Activated CD8-positive, alpha-beta memory T cell treated with anti-CD3 and anti-CD28 coated beads, Interleukin-2, amount 50 U/mL, for 48 hours (primary cell): ENCODE results near the gene PAPPA2.

ENCODE experiments used
- DNase-seq: peaks from one replicate; pipeline ENCODE4 v3.0.0-alpha.2; 2020

Gene PAPPA2

DNA sequence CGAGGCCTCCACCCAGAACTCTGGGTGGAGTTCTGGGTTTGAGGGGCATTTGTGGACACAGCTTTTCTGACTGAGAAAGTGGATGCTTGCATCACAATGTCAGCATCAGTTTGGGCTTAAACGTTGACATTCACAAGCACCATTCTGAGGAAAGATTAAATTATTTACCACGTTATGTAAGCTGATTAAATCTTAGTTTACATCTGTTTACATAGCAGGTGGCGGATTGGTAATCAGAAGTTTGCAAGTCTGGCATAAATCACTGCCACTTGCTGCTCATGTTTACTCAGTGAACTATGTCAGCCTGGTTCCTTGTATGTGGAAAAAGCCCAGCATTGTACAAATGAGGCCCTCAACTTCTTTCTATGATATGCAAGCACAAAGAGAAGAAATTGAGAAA, 310.1 kb downstream of the PAPPA2 start:
- no peak for DNase-seq

- no peak for DNase-seq
Measured at GRCh38 chr1:176774224-176774623, 311.2 kb downstream of the PAPPA2 start.

- DNase-seq: no peak
Measured at GRCh38 chr1:176775378-176775777, 312.4 kb downstream of the PAPPA2 start.

DNA sequence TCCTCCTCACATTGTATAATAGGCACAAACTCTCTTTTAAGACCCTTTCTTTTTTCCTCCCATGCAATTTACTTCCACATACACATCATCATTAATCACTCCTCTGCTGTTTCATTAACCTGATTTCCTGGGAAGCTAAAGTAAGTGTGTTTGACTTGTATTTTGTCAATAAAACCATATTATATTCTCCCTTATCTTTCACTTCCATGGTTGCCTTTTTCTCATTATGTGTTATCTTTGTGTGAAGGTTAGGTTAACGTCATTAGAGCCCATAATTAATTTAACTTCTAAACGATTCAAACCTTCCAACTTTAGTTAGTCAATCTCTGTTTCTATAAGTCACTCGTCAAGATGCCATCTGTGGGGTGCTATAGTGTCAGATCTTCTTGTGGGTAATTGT, 313.0 kb downstream of the PAPPA2 start:
- no peak for DNase-seq

GRCh38 chr1:176778056-176778455, 315.1 kb downstream of the PAPPA2 start:
- no peak for DNase-seq

GRCh38 chr1:176779992-176780328, 317.0 kb downstream of the PAPPA2 start:
- DNase-seq: no peak

- no peak for DNase-seq
Measured at GRCh38 chr1:176783309-176783708, 320.3 kb downstream of the PAPPA2 start.

DNA sequence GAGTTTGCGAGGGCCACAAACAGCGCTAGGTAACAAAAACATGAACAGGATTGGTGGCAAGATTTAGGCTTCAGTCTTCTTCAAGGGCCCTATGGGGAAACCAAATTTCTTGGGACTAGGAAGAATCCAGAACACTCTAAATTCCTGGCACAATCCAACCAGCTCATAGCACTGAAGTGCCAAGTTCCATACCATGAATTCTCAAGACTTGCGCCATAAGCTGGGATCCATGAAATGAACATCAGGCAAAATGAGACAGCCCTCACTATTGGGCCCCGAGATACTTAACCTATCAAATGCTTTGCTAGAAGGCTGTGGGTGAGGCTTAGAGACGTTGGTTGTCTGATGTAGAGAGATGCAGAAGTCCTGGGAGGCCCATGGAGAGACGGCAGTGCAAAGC, 322.1 kb downstream of the PAPPA2 start:
- DNase-seq: no peak

- DNase-seq: no peak
Measured at GRCh38 chr1:176785791-176786190, 322.8 kb downstream of the PAPPA2 start.

DNA sequence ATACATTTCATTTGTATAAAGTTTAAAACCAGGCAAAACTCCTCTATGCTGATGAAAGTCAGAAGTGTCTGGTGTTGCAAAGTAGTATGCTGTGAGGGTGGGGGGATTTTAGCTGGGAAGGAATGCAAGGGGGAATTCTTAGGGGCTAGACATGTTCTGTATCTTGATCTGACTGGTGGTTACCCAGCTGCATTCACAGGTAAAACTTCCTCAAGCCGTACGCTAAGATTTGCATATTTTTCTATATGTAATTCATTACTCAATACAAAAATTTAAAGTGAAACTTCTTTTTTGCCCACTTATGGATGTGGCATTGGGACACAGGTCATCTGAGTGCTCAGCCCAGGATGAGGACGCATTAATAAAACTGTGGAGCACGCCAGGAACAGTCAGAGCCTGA, 323.3 kb downstream of the PAPPA2 start:
- no peak for DNase-seq

DNA sequence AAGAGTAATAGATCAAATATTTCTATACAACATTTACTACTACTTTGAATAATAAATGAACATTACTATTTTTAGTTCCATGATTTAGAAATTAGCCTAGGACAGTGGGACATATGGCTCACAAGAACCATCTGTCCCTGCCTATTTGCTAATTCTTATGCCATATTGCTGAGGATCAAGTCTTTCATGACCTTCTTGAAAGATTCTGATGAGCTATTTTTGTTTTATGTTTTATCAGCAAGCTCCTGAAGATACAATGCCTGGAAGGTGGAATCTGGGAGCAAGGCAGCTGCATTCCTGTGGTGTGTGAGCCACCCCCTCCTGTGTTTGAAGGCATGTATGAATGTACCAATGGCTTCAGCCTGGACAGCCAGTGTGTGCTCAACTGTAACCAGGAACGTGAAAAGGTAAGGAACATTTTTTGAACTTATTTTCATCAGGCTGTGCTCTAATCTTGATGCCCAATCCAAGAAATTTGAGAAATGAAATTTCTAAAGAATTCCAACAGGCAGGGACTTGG, 326.7 kb downstream of the PAPPA2 start:
- no peak for DNase-seq

- DNase-seq: no peak
Measured at GRCh38 chr1:176790786-176791185, 327.8 kb downstream of the PAPPA2 start.

GRCh38 chr1:176791906-176792305, 328.9 kb downstream of the PAPPA2 start:
- DNase-seq: no peak

DNA sequence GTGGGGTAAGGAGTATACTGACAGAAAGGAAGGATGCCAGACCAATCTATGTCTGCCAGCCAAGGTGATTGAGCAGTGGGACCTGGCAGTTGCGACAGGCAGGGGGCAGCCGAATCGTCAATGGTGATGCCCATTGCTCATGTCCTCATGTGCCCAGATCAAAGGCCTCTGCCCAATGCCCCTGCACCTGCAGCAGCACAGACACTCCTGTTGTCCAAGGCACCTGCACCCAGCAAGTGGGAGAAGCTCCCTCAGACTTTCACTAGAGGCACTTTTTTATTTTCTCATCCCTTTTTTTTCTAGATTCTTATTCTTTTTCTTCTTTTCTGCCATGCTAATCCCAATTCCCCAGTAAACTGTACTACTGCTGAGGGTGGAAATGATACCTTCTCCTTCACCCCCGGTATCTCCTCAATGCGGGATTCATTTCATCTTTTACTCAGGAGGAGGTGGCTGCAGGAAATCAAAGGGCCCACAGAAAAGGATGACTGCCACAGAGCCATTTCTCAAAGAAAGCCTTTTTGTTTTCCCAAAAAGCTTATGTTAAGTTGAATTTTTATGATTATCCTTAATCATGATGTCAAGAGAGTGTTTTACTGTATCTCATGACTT, 332.0 kb downstream of the PAPPA2 start:
- DNase-seq: no peak

- DNase-seq: no peak
Measured at GRCh38 chr1:176795929-176796328, 333.0 kb downstream of the PAPPA2 start.

GRCh38 chr1:176796583-176796982, 333.6 kb downstream of the PAPPA2 start:
- DNase-seq: no peak

DNA sequence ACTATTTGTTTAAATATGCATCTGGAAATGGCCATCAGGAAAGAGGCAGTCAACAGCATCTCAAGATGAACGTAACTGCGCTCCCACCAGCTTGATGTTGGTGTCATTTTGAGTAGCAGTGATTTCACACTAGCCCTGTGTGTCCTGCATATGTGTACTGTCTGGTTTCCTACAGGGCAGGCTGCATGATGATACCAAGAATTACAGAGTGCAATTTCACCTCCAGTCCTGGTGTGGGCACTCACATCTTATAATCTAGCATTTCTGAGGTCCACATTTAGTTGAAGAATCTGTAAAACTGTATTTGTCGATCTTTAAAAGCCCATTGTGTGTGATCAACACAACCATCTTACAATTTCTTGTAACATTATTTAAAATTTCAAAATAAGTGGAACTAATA, 336.4 kb downstream of the PAPPA2 start:
- no peak for DNase-seq

DNA sequence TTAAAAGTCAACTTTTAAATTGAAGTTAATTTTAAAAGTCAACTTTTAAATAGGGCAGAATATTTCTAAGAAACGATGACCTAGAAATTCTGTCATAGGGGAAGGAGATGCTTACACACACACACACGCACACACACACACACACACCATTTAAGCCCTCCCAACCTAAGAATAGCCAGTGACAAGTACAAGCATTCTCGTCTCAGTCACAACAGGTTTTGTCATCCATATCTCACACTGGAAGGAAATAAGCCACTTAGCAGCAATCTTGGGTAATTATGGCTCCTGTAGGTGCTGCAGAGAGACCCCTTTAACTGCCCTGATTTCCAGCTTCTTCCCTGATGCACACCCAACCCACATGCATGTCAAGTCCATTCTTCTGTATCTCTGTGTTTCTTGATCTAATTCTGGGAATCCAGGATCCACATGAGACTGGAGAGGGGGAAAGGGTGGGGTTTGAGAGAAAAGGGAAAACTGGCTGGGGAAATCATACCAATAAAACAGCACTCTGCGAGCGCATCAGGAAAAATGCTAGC, 338.1 kb downstream of the PAPPA2 start:
- no peak for DNase-seq

- DNase-seq: no peak
Measured at GRCh38 chr1:176801514-176802020, 338.6 kb downstream of the PAPPA2 start.

DNA sequence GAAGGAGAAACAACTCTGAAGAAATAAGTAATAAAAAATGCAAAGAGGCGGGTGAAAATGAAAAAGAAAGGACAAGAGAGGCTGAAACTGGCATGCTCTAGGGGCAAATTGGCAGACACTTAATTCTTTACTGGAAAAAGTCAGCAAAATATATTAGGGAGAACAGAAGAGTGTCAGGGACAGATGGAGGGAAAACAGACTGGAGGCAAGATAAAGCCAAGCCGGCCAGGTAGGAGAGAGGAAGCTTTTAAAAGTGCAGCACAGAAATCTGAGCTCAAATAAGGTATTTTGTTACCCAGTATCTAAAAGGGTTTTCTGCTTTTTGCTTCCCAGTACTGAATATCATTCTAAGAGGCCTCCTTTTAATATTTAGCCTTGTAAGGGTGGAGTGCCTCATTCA, 339.3 kb downstream of the PAPPA2 start:
- no peak for DNase-seq

DNA sequence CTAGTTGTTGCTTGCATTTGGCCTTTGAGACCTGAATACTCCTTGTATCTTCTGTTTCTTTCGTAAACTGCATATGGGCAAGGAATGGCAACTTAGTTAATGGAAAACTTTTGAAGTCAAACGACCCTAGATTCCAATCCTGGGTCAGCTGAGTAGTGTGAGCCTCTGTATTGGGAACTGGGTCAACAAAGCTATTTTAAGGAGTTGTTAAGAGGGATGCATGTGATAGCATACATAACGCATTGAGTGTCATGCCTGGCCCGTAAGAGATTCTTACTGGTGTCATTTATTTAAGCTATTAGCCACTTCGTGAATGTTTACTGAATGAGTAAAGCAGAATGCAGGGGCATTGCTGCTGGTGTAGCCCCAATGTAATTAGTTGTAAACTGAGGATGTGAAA, 340.1 kb downstream of the PAPPA2 start:
- no peak for DNase-seq

GRCh38 chr1:176803596-176803995, 340.6 kb downstream of the PAPPA2 start:
- DNase-seq: no peak

GRCh38 chr1:176809292-176809691, 346.3 kb downstream of the PAPPA2 start:
- no peak for DNase-seq

GRCh38 chr1:176811511-176812288, 348.7 kb downstream of the PAPPA2 start:
- DNase-seq: no peak
